Activated CD4-positive, alpha-beta T cell treated with anti-CD3 and anti-CD28 coated beads, Interleukin-2, Interleukin-4, amounts not matched to agents 100 ng/mL and 50 ng/mL, durations not matched to agents 16 hours and 8 hours (primary cell): ENCODE data around the gene ENOX2.

Experiments used
- DNase-seq: peaks from one replicate; pipeline ENCODE4 v3.0.0-alpha.2; 2020; ENCODE audit warnings: low spot score

The ENOX2 gene

GRCh38 chrX:130879869-130880268 is 23.1 kb downstream of the ENOX2 start:
- no peak for DNase-seq

GRCh38 chrX:130878350-130879341 is 24.4 kb downstream of the ENOX2 start:
- no peak for DNase-seq

- no peak for DNase-seq
Observed at GRCh38 chrX:130877892-130878341, 25.1 kb downstream of the ENOX2 start.

- no peak for DNase-seq
Observed at GRCh38 chrX:130876226-130876625, 26.8 kb downstream of the ENOX2 start.

GRCh38 chrX:130874751-130875150 is 28.3 kb downstream of the ENOX2 start:
- no peak for DNase-seq

GRCh38 chrX:130869239-130869638 is 33.8 kb downstream of the ENOX2 start:
- DNase-seq = no peak

GRCh38 chrX:130861462-130861861 is 41.5 kb downstream of the ENOX2 start:
- no peak for DNase-seq

GRCh38 chrX:130857207-130857606 is 45.8 kb downstream of the ENOX2 start:
- peak; percentile 57 for DNase-seq

GRCh38 chrX:130851569-130851968 is 51.4 kb downstream of the ENOX2 start:
- DNase-seq = no peak

GRCh38 chrX:130848763-130849162 is 54.2 kb downstream of the ENOX2 start:
- DNase-seq = no peak

GRCh38 chrX:130846746-130847145 is 56.3 kb downstream of the ENOX2 start:
- no peak for DNase-seq

- DNase-seq = no peak
Observed at GRCh38 chrX:130841776-130842175, 61.2 kb downstream of the ENOX2 start.

- no peak for DNase-seq
Observed at GRCh38 chrX:130840345-130840744, 62.7 kb downstream of the ENOX2 start.

GRCh38 chrX:130836447-130836846 is 66.6 kb downstream of the ENOX2 start:
- no peak for DNase-seq

- DNase-seq = no peak
Observed at GRCh38 chrX:130834830-130835229, 68.2 kb downstream of the ENOX2 start.

GRCh38 chrX:130834149-130834548 is 68.9 kb downstream of the ENOX2 start:
- DNase-seq = no peak

GRCh38 chrX:130831347-130831722 is 71.7 kb downstream of the ENOX2 start:
- no peak for DNase-seq

- no peak for DNase-seq
Observed at GRCh38 chrX:130830599-130831346, 72.2 kb downstream of the ENOX2 start.

- no peak for DNase-seq
Observed at GRCh38 chrX:130829526-130830515, 73.2 kb downstream of the ENOX2 start.

- no peak for DNase-seq
Observed at GRCh38 chrX:130828641-130829040, 74.4 kb downstream of the ENOX2 start.

- no peak for DNase-seq
Observed at GRCh38 chrX:130827648-130828047, 75.4 kb downstream of the ENOX2 start.

- DNase-seq = no peak
Observed at GRCh38 chrX:130826249-130826648, 76.8 kb downstream of the ENOX2 start.
